Tibial nerve (tissue), 3 donors: ENCODE data around the gene ANGPTL2.

Experiments
- POLR2A ChIP-seq, 2 donors: fragments of 450-650 bp; IDR thresholded peaks; one replicate each; pipeline ENCODE4 v1.6.1; 2017; ENCODE audit warnings: antibody characterized with exemption in 2 of 2, mild to moderate bottlenecking in 2 of 2, moderate library complexity in 2 of 2
- TF ChIP-seq, protein P1 (sequence below), 5 experiments: fragments of 200-600 bp in 3 of 5; fragments of 450-650 bp in 2 of 5; sonication (generic) in 3 of 5; IDR thresholded peaks; one replicate each; pipeline ENCODE4 v1.5.1; 2016 to 2019; ENCODE audit warnings: antibody characterized with exemption in 5 of 5, mild to moderate bottlenecking in 3 of 5, moderate library complexity in 2 of 5

GRCh38 chr9:127162864-127163365 is 40.5 kb upstream of the ANGPTL2 start:
- TF ChIP-seq, protein P1, sequence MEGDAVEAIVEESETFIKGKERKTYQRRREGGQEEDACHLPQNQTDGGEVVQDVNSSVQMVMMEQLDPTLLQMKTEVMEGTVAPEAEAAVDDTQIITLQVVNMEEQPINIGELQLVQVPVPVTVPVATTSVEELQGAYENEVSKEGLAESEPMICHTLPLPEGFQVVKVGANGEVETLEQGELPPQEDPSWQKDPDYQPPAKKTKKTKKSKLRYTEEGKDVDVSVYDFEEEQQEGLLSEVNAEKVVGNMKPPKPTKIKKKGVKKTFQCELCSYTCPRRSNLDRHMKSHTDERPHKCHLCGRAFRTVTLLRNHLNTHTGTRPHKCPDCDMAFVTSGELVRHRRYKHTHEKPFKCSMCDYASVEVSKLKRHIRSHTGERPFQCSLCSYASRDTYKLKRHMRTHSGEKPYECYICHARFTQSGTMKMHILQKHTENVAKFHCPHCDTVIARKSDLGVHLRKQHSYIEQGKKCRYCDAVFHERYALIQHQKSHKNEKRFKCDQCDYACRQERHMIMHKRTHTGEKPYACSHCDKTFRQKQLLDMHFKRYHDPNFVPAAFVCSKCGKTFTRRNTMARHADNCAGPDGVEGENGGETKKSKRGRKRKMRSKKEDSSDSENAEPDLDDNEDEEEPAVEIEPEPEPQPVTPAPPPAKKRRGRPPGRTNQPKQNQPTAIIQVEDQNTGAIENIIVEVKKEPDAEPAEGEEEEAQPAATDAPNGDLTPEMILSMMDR (IDR thresholded peaks at IDR 0.05): no peak
- TF ChIP-seq POLR2A (IDR thresholded peaks at IDR 0.05): no peak
